Hematopoietic multipotent progenitor cell treated with erythropoietin and hydrocortisone succinate and interleukin-3 and kit ligand, for 15 days (in vitro differentiated cells): ENCODE measurements around the gene PTPRG.
"Not testable (repeated sequence)": the region's sequence is repeated elsewhere in the genome, so short reads cannot be mapped to it uniquely, and the experiment has no call there.

ENCODE experiments used
- DNase-seq: peaks from one replicate; pipeline ENCODE4 v3.0.0-alpha.2; 2015; ENCODE audit warnings: low spot score

Gene PTPRG

GRCh38 chr3:61561374-61562041, at the start of gene PTPRG:
Gene PTPRG (plus strand): TSS chr3:61561571. CDS start chr3:61562288, 717 bp downstream.
- DNase-seq = no peak

- no peak for DNase-seq
These were observed 42.8 kb upstream of the PTPRG start for GRCh38 chr3:61518590-61518989.

GRCh38 chr3:61520966-61521628, 40.3 kb upstream of the PTPRG start:
- no peak for DNase-seq

- DNase-seq = no peak
These were observed 39.3 kb upstream of the PTPRG start for GRCh38 chr3:61522060-61522459.

GRCh38 chr3:61522626-61523025, 38.7 kb upstream of the PTPRG start:
- no peak for DNase-seq

GRCh38 chr3:61524933-61525332, 36.4 kb upstream of the PTPRG start:
- DNase-seq = no peak

GRCh38 chr3:61526308-61526707, 35.1 kb upstream of the PTPRG start:
- DNase-seq = no peak

GRCh38 chr3:61527011-61527410, 34.4 kb upstream of the PTPRG start:
- no peak for DNase-seq

GRCh38 chr3:61530355-61530754, 31.0 kb upstream of the PTPRG start:
- DNase-seq = no peak

- no peak for DNase-seq
These were observed 29.8 kb upstream of the PTPRG start for GRCh38 chr3:61531528-61531927.

- no peak for DNase-seq
These were observed 28.5 kb upstream of the PTPRG start for GRCh38 chr3:61532739-61533500.

- DNase-seq = no peak
These were observed 25.5 kb upstream of the PTPRG start for GRCh38 chr3:61535826-61536225.

- no peak for DNase-seq
These were observed 24.0 kb upstream of the PTPRG start for GRCh38 chr3:61537366-61537765.

- DNase-seq = no peak
These were observed 22.9 kb upstream of the PTPRG start for GRCh38 chr3:61538486-61538885.

GRCh38 chr3:61541694-61542093, 19.7 kb upstream of the PTPRG start:
- no peak for DNase-seq

GRCh38 chr3:61545716-61546115, 15.7 kb upstream of the PTPRG start:
- no peak for DNase-seq

GRCh38 chr3:61547625-61548024, 13.7 kb upstream of the PTPRG start:
- DNase-seq = no peak

GRCh38 chr3:61552704-61553103, 8.7 kb upstream of the PTPRG start:
- DNase-seq = not testable (repeated sequence)

- no peak for DNase-seq
These were observed 2.1 kb upstream of the PTPRG start for GRCh38 chr3:61559136-61559731.

- no peak for DNase-seq
These were observed 626 bp upstream of the PTPRG start for GRCh38 chr3:61560517-61561373.

- DNase-seq = no peak
These were observed 810 bp downstream of the PTPRG start for GRCh38 chr3:61562042-61562720.
